ENCODE measurements around the gene TXNDC15.
"Not testable (repeated sequence)": the region's sequence is repeated elsewhere in the genome, so short reads cannot be mapped to it uniquely, and the experiment has no call there.

Gene TXNDC15

DNA sequence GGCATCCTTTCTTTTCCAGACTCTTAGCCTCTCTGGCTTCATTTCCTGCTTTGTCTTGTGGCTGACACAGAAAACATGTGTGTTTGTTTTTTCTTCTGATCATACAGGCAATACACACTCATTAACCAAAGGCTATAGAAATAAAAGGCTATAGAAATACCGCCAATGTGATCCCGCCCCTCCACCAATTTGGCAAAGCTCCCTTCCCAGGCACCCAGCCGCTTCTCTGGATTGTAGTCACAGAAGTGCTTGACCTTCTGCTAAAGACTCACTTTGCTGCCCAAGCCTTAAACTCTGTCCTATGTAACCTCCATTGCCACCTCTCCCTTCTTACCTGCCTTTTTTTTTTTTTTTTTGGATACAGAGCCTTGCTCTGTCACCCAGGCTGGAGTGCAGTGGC, 5.3 kb downstream of the TXNDC15 start:
- DNase-seq: no peak

DNA sequence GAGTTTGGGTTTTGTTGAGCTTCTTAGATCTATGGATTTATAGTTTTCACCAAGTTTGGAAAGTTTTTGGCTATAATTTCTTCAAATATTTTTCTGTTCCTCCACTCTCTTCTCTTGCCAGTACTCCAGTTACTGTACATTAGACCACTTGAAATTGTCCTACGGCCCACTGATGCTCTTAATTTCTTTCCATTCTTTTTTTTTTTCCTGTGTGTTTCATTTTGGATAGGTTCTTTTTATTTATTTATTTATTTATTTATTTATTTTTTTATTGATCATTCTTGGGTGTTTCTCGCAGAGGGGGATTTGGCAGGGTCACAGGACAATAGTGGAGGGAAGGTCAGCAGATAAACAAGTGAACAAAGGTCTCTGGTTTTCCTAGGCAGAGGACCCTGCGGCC, 6.8 kb downstream of the TXNDC15 start:
- not testable (repeated sequence) for DNase-seq

DNA sequence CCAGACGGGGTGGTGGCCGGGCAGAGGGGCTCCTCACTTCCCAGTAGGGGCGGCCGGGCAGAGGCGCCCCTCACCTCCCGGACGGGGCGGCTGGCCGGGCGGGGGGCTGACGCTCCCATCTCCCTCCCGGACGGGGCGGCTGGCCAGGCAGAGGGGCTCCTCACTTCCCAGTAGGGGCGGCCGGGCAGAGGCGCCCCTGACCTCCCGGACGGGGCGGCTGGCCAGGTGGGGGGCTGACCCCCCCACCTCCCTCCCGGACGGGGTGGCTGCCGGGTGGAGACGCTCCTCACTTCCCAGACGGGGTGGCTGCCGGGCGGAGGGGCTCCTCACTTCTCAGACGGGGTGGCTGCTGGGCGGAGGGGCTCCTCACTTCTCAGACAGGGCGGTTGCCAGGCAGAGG, 7.5 kb downstream of the TXNDC15 start:
- not testable (repeated sequence) for DNase-seq

DNA sequence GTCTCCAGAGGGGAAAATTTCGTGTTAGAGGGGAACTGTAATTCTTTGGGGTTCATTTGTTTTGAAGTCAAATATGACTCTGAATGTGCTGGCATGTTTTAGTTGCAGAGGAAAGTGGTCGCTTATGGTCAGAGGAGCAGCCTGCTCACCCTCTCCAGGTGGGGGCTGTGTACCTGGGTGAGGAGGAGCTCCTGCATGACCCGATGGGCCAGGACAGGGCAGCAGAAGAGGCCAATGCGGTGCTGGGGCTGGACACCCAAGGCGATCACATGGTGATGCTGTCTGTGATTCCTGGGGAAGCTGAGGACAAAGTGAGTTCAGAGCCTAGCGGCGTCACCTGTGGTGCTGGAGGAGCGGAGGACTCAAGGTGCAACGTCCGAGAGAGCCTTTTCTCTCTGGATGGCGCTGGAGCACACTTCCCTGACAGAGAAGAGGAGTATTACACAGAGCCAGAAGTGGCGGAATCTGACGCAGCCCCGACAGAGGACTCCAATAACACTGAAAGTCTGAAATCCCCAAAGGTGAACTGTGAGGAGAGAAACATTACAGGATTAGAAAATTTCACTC, 13.5 kb downstream of the TXNDC15 start:
- no peak for DNase-seq

DNA sequence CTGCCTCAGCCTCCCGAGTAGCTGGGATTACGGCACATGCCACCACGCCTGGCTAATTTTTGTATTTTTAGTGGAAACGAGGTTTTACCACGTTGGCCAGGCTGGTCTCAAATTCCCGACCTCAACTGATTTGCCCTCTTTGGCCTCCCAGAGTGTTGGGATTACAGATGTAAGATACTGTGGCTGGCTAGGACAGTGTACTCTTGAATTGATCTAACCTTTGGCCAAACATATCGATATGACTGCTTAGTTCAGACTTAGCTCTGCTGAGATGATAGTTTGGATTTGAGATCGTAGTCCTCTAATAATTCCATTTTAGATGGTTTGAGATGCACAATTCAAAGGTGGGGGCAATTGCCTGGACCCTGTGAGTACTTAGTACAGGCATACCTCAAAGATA, 15.2 kb downstream of the TXNDC15 start:
- no peak for DNase-seq

DNA sequence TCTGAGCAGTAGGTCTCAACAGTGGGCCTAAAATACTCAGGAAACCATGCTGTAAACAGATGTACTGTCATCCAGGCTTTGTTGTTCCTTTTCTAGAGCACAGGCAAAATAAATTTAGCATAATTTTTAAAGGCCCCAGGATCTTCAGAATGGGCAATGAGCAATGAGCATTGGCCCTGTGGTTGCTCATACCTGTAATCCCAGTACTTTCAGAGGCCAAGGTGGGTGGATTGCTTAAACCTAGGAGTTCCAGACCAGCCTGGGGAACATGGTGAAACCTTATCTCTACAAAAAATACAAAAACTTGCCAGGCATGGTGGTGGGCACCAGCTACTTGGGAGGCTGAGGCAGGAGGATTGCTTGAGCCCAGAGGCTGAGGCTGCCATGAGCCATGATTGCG, 17.3 kb downstream of the TXNDC15 start:
- DNase-seq: no peak

DNA sequence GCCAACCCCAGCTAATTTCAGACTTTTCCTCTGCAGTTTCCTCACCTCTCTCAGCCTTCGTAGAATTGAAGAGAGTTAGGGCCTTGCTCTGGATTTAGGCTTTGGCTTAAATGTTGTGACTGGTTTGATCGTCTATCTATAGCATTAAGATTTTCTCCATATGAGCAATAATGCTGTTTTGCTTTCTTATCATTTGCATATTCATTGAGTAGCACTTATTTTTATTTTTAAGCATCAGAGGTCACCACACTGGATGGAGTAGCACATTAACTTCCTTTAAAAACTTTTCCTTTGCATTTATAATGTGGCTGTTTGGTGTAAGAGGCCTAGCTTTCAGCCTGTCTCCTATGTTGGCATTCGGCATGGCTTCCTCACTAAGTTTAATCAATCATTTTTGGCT, 18.1 kb downstream of the TXNDC15 start:
- DNase-seq: no peak

DNA sequence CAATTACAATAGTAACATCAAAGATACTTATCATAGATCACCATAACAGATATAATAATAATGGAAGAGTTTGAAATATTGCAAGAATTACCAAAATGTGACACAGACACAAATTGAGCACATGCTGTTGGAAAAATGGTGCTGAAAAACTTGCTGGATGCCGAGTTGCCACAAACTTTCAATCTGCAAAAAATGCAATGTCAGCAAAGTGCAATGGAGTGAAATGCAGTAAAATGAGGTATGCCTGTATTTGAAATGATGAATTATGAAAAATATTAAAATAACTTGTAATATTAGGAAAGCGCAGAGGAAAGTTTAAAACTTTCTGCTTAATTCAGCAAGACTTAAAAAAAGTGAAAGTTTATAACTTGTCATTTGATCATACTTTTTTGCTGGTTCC, 18.8 kb downstream of the TXNDC15 start:
- DNase-seq: no peak

DNA sequence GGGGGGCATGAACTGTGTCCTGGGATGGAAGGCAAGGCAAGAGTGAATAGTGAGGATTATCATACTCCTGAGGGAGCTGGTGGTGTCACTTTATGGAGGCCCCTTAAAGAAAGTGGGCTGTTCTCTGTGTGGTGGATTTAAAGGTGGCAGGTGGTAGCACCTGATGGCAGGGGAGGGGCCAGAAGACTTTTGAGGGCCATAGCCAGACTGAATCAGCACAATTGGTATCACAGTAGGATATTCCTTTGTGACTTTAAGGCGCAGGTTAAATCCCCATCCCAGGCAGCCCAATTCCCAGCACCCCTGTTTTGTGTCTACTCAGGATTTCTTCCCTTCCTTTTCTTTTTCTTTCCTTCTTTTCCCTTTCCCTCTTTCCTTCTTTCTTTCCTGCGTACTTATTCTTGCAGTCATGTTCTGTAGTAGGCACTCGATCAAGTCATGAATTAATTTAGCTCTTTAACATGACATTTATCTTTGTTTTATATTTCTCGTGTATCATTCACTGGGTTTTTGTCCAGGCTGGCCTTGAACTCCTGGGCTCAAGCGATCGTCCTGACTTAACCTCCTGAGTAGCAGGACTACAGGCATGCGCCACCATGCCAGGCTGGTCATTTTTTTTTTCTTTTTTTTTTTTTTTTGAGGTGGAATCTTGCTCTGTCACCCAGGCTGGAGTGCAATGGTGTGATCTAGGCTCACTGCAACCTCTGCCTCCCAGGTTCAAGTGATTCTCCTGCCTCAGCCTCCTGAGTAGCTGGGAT, 19.8 kb downstream of the TXNDC15 start:
- no peak for DNase-seq

DNA sequence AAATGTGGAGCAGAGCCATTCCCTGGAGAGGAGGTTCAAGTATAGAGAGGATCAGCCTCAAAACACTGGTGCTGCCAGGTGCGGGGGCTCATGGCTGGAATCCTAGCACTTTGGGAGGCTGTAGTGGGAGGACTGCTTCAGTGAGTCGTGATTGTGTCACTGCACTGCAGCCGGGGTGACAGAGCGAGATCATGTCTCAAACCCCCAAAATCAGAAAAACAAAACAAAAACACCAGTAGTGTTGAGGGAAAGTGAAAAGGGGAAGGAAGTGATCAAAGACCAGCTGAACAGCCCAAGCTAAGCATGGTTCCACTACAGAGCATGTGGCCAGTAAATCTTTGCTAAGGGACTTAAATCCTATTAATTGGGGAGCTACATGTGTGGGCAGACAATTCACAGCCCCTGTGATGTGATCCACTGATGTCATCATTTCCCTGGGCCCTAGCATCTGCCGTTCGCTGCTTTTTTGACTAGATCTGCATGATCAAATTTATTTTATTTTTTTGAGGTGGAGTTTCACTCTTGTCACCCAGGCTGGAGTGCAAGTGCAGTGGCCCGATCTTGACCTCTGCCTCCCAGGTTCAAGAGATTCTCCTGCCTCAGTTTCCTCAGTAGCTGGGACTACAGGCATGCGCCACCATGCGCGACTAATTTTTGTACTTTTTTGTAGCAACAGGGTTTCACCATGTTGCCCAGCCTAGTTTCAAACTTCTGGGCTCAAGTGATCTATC, 28.1 kb downstream of the TXNDC15 start:
- DNase-seq: no peak

DNA sequence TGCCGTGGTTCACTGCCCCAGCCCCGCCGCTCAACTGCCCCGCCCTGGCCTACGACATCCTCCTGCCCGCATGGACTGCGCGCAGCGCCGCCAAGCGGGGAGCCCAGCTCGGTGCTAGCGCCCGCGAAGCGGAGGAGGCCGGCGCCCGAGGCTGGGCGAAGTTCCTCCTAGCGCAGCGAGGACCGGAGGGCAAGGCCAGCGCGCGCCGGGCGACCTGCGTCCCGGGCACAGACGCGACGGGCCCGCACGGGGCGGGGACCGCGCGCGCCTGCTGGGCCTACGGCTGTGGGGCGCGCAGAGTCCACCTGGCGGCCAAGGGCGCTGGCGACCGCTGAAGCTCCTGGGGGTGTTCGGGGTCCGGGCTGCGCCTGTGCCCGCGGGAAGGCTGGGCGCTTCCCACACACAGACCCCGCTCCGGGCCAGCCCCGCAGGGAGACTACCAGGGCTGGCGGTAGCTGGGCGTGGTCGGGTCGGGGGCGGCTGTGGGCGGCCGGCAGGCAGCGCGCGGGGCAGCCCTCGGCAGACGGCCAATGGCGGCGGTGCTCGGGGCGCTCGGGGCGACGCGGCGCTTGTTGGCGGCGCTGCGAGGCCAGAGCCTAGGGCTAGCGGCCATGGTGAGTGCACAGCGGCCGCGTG, 30.6 kb downstream of the TXNDC15 start, which contains the start of gene PCBD2:
Gene PCBD2 (plus strand): TSS at position 522 of the 636 bp plus-strand sequence. CDS start 9 bp downstream, at position 531.
- DNase-seq: peak; percentile 92 to 94

DNA sequence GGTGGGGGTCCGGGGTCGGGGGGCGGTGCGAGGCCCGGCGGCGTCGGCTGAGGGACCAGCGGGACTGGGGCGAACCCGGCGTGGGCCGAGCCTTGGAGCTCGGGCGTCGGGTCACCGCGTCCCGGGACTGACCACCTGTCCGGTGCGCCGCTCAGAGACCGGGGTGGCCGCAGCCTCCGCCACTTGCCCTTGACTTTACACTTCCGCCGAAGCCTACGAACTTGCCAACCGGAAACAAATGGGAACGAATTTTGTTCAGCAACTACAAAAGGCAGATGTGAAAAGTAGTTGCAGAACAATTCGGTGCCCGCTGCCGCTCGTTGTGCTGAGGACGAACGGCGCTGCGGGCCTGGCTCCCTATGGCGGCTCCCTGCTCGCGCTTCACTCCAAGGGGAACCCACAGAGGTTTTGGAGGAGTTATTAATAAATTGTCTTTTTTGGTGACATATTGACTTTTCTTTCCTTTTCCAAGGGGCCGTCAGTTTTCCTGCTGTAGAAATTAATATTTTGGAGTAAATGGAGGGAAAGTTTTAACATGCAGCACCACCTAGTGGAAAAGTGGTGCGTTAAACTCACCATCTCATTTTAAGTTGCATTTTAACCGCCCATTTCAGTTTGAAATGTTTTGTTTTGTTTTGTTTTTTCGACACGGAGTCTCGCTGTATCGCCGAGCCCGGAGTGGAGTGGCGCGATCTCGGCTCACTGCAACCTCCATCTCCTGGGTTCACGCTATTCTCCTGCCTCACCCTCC, 31.2 kb downstream of the TXNDC15 start:
- peak; percentile 64 to 68 for DNase-seq

DNA sequence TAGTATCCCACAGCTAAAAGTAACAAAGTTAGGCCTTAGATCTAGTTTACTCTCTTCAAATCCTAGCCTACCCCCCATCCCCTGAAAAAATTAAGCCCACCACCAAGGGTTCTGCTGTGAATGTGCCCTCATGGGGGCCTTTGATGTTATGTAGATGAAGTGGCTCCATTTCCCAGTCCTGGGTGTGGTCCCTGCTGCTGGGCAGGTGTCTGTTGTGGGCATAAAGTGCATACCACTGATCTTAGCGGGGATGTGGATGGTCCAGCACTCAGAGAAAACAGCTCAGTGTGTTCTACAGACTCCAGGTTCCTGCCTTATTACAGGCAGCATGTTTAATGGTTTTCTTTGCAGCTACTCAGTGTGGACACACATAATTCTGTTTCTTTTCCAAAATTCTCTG, 32.6 kb downstream of the TXNDC15 start:
- DNase-seq: no peak

DNA sequence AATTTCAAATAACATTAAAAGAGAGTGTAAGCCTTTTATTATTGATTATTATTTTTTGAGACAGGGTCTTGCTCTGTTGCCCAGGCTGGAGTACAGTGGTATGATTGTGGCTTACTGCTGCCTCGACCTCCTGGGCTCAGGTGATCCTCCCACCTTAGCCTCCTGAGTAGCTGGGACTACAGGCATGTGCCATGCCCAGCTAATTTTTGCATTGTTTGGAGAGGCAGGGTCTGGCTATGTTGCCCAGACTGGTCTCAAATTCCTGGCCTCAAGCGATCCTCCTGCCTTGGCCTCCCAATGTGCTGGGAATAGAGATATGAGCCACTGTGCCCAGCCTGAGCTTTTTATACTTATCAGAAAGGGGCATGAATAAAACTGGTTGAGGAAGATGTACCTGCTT, 36.6 kb downstream of the TXNDC15 start:
- not testable (repeated sequence) for DNase-seq

DNA sequence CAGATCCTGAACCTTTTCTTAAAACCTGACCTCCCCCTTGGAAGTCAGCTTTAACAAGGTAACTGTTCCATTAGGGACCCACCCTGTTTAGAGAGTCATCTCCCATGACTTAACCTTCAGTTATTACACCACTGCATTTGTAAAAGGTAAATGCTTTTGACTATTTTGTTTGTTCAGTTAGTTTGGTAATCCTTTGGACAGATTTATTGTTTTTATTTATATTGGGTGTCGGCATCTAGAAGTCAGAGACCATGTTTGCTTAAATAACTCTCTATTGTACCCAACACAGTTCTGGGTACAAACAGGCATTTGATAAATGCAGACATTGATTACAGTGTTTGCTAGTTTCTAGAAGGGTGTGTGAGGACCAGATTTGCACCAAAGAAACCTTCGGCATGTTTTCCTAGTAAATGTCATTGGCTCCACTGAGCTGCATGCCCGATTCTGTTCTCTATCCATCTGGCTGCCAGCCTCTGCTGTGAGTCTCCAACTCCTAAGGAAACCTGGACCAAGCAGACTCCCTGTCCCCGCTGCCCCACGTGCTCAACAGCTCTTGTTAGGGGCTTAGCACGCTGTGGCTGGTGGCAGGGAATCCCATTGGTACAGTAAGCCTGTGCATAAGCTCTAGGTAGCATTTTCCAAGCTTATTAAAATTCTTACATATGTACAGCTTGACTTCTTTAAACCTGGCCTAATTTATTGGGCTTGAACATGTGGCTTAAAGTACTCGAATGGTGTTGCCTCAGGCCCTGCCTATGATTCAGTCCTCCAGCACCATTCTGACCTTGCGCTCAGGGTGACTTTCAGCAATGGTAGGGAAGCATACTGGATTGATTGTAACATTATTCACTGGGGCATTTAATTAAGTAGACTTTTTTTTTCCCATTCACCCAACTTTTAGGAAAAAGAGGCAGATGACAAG, 37.4 kb downstream of the TXNDC15 start:
- no peak for DNase-seq

DNA sequence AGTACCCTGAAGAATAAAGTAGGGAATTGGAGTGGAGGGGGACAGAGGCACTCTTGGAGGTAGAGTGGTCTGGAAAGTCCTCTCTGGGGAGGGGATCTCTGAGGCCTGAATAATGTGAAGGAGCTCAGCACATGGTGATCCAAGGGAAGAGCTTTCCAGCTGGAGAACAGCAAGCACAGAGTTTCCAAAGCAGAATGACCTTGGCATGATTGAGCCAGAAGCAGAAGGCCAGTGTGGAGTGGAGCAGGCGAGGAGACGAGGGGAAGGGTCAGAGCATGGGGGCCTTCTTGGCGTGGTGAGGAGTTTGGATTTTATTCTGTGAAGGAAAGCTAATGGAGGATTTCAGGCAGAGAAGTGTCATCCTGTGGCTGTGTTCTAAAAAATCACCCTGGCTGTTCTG, 39.1 kb downstream of the TXNDC15 start:
- no peak for DNase-seq

DNA sequence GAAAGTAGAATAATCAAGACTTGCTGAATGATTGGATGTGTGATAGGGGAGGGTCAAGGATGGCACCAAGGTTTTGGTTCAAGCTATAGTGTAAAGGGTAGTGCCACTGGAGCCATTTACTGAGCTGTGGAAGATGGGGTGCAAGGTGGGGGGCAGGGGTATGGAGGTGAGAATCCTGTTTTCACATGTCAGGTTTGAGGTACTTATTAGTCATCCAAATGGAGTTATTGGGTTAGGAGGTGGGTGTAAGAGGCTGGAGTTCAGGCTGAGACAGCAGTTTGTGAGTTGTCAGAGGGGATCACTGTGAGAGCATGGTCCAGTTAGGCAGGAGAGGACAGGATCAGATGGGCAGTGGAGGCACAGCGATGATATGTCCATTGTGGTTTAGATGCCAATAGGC, 39.6 kb downstream of the TXNDC15 start:
- no peak for DNase-seq

DNA sequence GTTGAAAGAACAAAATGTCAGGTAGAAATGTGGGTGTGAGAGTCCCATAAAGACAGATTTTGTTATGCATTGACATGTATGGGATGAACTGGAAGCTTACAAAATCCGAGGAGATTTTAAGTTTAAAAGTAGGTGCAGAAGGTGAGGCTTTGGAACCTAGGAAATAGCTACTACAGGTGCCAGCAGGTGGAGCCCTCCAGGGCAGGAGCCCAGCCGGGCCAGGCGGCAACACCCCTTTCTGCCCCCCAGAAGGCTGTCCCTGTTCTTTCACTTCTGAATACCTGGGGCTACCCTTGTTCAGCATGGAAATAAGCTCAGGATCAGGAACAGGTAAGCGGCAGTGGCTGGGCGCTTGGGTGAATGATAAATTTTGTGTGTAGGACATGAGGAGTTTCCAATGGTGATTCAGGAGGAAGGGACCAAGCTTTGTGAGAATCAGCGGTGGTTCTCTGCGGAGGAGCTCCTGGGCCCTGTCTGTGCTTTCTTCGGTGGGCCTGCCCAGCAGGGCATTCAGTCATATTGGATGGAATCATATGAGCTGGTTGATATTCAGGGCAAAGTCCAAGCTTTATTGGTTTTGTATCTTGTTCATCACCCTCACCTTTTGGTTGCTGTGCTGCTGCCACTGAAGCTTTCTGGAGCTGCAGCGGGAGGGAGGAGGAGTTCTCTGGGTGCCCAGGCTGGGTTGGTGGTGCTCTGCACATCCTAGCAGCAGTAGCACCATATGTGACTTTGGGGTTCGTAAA, 43.1 kb downstream of the TXNDC15 start:
- DNase-seq: no peak

DNA sequence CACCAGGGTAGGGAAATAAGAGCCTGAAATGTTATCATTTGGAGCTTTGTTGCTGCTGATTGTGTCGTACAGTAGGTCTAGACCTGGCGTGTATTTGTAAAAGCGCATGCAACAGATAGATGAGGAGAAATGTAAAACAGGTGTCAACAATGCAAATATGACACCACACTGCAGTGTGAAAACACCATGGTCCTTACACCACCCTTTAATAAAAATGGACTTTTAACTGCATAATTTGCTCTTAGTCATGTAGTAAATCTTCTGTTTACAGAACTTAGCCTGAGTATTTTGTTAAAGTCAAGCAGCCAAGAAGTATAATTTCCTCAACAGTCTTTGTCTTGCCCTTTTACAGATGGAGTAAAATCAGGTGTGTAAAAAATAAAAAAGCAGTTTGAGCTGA, 44.7 kb downstream of the TXNDC15 start:
- no peak for DNase-seq

DNA sequence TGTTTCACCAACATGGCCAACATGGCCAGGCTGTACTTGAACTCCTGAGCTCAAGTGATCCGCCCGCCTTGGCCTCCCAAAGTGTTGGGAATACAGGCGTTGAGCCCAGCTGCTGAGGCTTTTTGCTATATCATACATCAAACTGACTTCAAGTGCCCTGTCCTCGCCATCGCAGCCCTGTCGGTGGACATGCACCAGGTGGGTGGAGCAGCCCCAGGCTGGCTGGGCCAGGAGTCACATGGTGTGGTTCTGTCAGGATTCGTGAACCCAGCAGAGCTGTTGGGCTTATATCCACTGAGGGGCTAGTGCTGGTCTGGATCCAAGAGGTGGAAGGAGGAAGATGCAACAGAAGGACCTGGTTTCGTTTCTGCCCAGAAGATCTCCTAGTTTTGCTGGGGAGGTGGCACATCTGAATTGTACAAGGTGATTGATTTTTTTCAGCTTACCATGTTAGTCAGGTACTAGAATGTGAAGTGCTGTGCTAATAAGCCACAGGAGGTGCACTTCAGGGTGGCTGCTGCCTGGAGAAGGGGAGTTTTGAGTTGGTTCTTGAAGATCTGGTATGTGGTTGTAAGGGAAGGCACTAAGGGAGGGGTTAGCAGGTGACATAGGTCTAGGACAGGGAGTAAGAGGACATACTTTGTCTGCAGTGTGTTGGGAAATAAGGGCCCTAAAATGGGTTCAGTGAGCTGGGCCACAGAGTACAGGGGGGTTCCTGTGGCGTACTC, 46.8 kb downstream of the TXNDC15 start:
- DNase-seq: no peak
